Right lobe of liver (tissue), 6 donors: ENCODE results near the gene BCL10. TPM values are rescaled to one million over a fixed set of nuclear protein-coding genes. Genes with fewer than 3 reads are reported as not detected.

Experiments
- ATAC-seq, 4 donors: fragments of 200-7000 bp; cut with Tn5 transposase; one replicate each; pipeline ENCODE4 v1.9.1; 2020; ENCODE audit warnings: mild to moderate bottlenecking in 4 of 4, moderate library complexity in 4 of 4
- DNase-seq, 3 donors: peaks; one replicate each; pipeline ENCODE4 v3.0.0-alpha.2; 2020
- H3K27ac ChIP-seq, 3 donors: fragments of 200-600 bp; one replicate each; pipeline ENCODE4 v1.8.0; 2022
- H3K27me3 ChIP-seq, 2 donors: fragments of 200-600 bp; one replicate each; pipeline ENCODE4 v1.8.0; 2022
- H3K36me3 ChIP-seq, 4 donors: fragments of 200-600 bp; sonication (generic) in 1 of 4; one replicate each; pipeline versions ENCODE4 v1.5.1 to v1.8.0; 2017 to 2022; ENCODE audit warnings: control low read depth in 1 of 4
- H3K4me1 ChIP-seq, 4 donors: fragments of 200-600 bp; sonication (generic) in 1 of 4; one replicate each; pipeline versions ENCODE4 v1.5.1 to v1.8.0; 2017 to 2022; ENCODE audit warnings: control low read depth in 1 of 4
- H3K4me3 ChIP-seq, 3 donors: fragments of 200-600 bp; one replicate each; pipeline ENCODE4 v1.8.0; 2022
- H3K9me3 ChIP-seq, 4 donors: fragments of 200-600 bp; sonication (generic) in 1 of 4; one replicate each; pipeline versions ENCODE4 v1.5.1 to v1.8.0; 2017 to 2022; ENCODE audit warnings: control low read depth in 1 of 4
- CTCF ChIP-seq, 4 donors: fragments of 200-600 bp in 3 of 4; fragments of 450-650 bp in 1 of 4; IDR thresholded peaks; one replicate each; pipeline versions ENCODE4 v1.5.1 to v1.8.0; 2016 to 2022; ENCODE audit warnings: antibody characterized with exemption in 4 of 4, mild to moderate bottlenecking in 2 of 4
- POLR2A ChIP-seq: fragments of 450-650 bp; IDR thresholded peaks from one replicate; pipeline ENCODE4 v1.6.1; 2017; ENCODE audit warnings: antibody characterized with exemption, mild to moderate bottlenecking
- WGBS: methylation state at CpG from one replicate; pipeline ENCODE4 v1.1.6; 2018; ENCODE audit warnings: low coverage, low lambda C conversion rate; ENCODE audit not compliant: insufficient coverage; ENCODE audit errors: missing lambda C conversion rate; 5-methylcytosine and 5-hydroxymethylcytosine counted together
- intact Hi-C, 2 donors: fragments of 100-400 bp; cut with DNase I; formaldehyde crosslinking; loops; one replicate each; pipeline versions ENCODE4 v1.11.2 to v1.14.1; 2022
- total RNA-seq, 6 experiments: library from RNA; depleted of rRNA in 2 of 6; stranded (reverse); fragments of >200 nt in 2 of 6; fragmentation: NEBNext Ultra II Directional in 3 of 6; extraction: Animal tissue kit (Norgen Biotek cat#: 25700) in 3 of 6; gene quantifications; one replicate each; pipeline versions ENCODE4 v1.1.0 to v1.2.4, GENCODE V29; 2016 to 2023
- donor health status: DM: no; HTN: yes; CAD: no.
- donor health status: DM: no; HTN: no; CAD: no.
- donor health status: DM: no; HTN: no; CAD: no.
- donor health status: DM: no; HTN: yes; CAD: no.
- donor health status: DM: no; HTN: yes; CAD: no.

BCL10 gene
- total RNA-seq, 6 experiments from 2014 or later: 7.3 to 14.1 (median 9.1) TPM

GRCh38 chr1:85237613-85238012, 38.8 kb downstream of the BCL10 start:
- ATAC-seq (no peak), DNase-seq (no peak)
- intact Hi-C loops: loop anchor here (5.0 to 10.0 kb wide), 2 partner anchors 123 to 125 kb away; no protein-coding TSS in a partner anchor
- no peaks in the 10 kb centered on the region for H3K9me3 ChIP-seq
- TF ChIP-seq CTCF (IDR thresholded peaks at IDR 0.05): no peak
- TF ChIP-seq POLR2A: no peak
- WGBS: 82% methylated on average over 1 of the region's 1 CpG
- H3K27me3 ChIP-seq: no peaks in the 10 kb centered on the region
- no peaks in the 10 kb centered on the region for H3K4me1 ChIP-seq
- no peak overlapping the region for H3K27ac ChIP-seq
- H3K36me3 ChIP-seq: no peaks in the 10 kb centered on the region
- H3K4me3 ChIP-seq: no peak overlapping the region

- WGBS: 74% methylated on average over 5 of the region's 8 CpGs
Observed at GRCh38 chr1:85230305-85230977, 46.0 kb downstream of the BCL10 start.

GRCh38 chr1:85229574-85230097, 46.8 kb downstream of the BCL10 start:
- Histone ChIP-seq H3K9me3 (no peaks in the 10 kb centered on the region), H3K27me3 (no peaks in the 10 kb centered on the region), H3K27ac (no peak overlapping the region), H3K36me3 (no peaks in the 10 kb centered on the region), H3K4me1 (no peaks in the 10 kb centered on the region), H3K4me3 (no peak overlapping the region)
- DNase-seq (no peak), ATAC-seq (no peak)
- TF ChIP-seq CTCF (IDR thresholded peaks at IDR 0.05) (no peak), POLR2A (no peak)
- 76% methylated on average over 4 of the region's 6 CpGs for WGBS
- intact Hi-C loops: loop anchor here in 1 of 2 donors (10.0 kb wide), 1 partner anchor 115 kb away; no protein-coding TSS in a partner anchor

More at GRCh38 chr1:85230305-85230977, 46.0 kb downstream of the BCL10 start:
- H3K27ac ChIP-seq: no peak overlapping the region
- no peaks in the 10 kb centered on the region for H3K27me3 ChIP-seq
- no peaks in the 10 kb centered on the region for H3K36me3 ChIP-seq
- DNase-seq (no peak), ATAC-seq (peak in 2 of 4 donors; percentile 46 to 55)
- no peaks in the 10 kb centered on the region for H3K4me1 ChIP-seq
- no peak overlapping the region for H3K4me3 ChIP-seq
- H3K9me3 ChIP-seq: no peaks in the 10 kb centered on the region
- intact Hi-C loops: loop anchor here in 1 of 2 donors (10.0 kb wide), 1 partner anchor 116 kb away; no protein-coding TSS in a partner anchor
- TF ChIP-seq POLR2A (no peak), CTCF (IDR thresholded peaks at IDR 0.05) (peak in 1 of 4 donors; percentile 17)

- Histone ChIP-seq H3K27me3 (no peaks in the 10 kb centered on the region), H3K4me3 (no peak overlapping the region), H3K36me3 (no peaks in the 10 kb centered on the region), H3K4me1 (no peaks in the 10 kb centered on the region), H3K9me3 (no peaks in the 10 kb centered on the region), H3K27ac (no peak overlapping the region)
- WGBS: 83% methylated on average over 1 of the region's 1 CpG
- ATAC-seq: no peak
- intact Hi-C loops: no loop called here
- DNase-seq: no peak
- TF ChIP-seq POLR2A (no peak), CTCF (IDR thresholded peaks at IDR 0.05) (no peak)
Observed at GRCh38 chr1:85228972-85229371, 47.5 kb downstream of the BCL10 start.
